Measurements from ENCODE around the gene PPARA.
"Not testable (repeated sequence)": the region's sequence is repeated elsewhere in the genome, so short reads cannot be mapped to it uniquely, and the experiment has no call there.

The PPARA gene

GRCh38 chr22:46251266-46251665 is 100.9 kb downstream of the PPARA start:
- no peak for DNase-seq

- DNase-seq = no peak
These were observed 101.6 kb downstream of the PPARA start for GRCh38 chr22:46251816-46252380.

- no peak for DNase-seq
These were observed 106.1 kb downstream of the PPARA start for GRCh38 chr22:46256358-46256958.

GRCh38 chr22:46259374-46259773 is 109.0 kb downstream of the PPARA start:
- DNase-seq = no peak

GRCh38 chr22:46260038-46260437 is 109.7 kb downstream of the PPARA start:
- DNase-seq = no peak

GRCh38 chr22:46262449-46263215 is 112.3 kb downstream of the PPARA start:
- no peak for DNase-seq

GRCh38 chr22:46263216-46263590 is 112.9 kb downstream of the PPARA start, which contains the start of gene PKDREJ:
Gene PKDREJ, minus strand, starts transcription at chr22:46263343. Its CDS starts 21 bp downstream, at chr22:46263322.
- no peak for DNase-seq

- DNase-seq = not testable (repeated sequence)
These were observed 114.2 kb downstream of the PPARA start for GRCh38 chr22:46264520-46264919.

GRCh38 chr22:46265627-46266026 is 115.3 kb downstream of the PPARA start:
- not testable (repeated sequence) for DNase-seq

GRCh38 chr22:46267431-46268279 is 117.3 kb downstream of the PPARA start, which contains the start of gene TTC38:
Gene TTC38, plus strand, starts transcription at chr22:46268008. Its CDS starts 32 bp downstream, at chr22:46268040.
- DNase-seq = no peak

GRCh38 chr22:46269564-46269963 is 119.2 kb downstream of the PPARA start:
- DNase-seq = no peak

GRCh38 chr22:46272196-46272595 is 121.9 kb downstream of the PPARA start:
- DNase-seq = no peak

- no peak for DNase-seq
These were observed 122.6 kb downstream of the PPARA start for GRCh38 chr22:46272762-46273431.

GRCh38 chr22:46273432-46274148 is 123.3 kb downstream of the PPARA start:
- DNase-seq = no peak

GRCh38 chr22:46274381-46274780 is 124.1 kb downstream of the PPARA start:
- DNase-seq = no peak

- no peak for DNase-seq
These were observed 125.3 kb downstream of the PPARA start for GRCh38 chr22:46275455-46276122.

- no peak for DNase-seq
These were observed 126.2 kb downstream of the PPARA start for GRCh38 chr22:46276563-46276962.

- DNase-seq = no peak
These were observed 128.6 kb downstream of the PPARA start for GRCh38 chr22:46278656-46279645.

GRCh38 chr22:46280063-46280817 is 129.9 kb downstream of the PPARA start:
- DNase-seq = no peak
